GM13976 (cell line): ENCODE results near the gene ADAM12.

ENCODE experiments used
- DNase-seq: peaks from one replicate; pipeline ENCODE4 v3.0.0; 2012; ENCODE audit warnings: low spot score
- CTCF ChIP-seq: IDR thresholded peaks from 2 replicates; pipeline ENCODE4 v1.5.1; 2012; ENCODE audit warnings: borderline replicate concordance, mild to moderate bottlenecking; ENCODE audit not compliant: insufficient read depth; ENCODE audit errors: extremely low read depth, missing control alignments, control extremely low read depth
- in situ Hi-C: fragments of 300-500 bp; cut with MboI; formaldehyde crosslinking; loops from one replicate; pipeline ENCODE4 v1.12.0; 2022; ENCODE audit warnings: low sequenced_read_pairs, mixed read lengths, inconsistent platforms; ENCODE audit not compliant: unreplicated experiment

The ADAM12 gene

GRCh38 chr10:126209451-126209850, 178.8 kb downstream of the ADAM12 start:
- no peak for TF ChIP-seq CTCF
- in situ Hi-C loops, result no loop called here
- DNase-seq, result no peak

DNA sequence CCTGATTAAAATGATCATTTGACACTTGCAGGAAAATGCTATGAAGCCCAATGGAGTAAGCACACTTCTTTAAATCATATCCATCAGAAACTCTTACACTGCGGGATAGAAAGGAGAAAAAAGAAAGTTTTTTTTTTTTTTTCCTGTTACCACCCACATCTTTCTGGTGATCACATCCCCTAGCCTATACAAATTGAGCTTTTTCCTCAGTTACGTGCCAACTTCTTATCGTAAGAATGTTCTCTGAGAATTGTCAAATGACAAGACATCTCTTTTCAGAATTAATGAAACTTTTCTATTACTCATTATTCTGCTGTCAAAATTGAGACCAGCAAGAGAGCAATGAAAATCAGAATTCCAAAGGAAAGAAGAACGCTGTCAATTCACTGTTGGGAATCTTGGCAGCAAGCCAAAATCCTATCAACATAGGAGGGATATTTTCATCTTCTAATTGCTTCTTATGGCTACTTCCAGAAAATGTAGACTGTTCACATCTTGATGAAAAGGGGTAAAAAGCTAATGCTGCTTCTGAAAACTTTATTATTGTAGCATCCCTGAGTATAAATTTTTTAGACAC, 179.5 kb downstream of the ADAM12 start:
- in situ Hi-C loops, result no loop called here
- no peak for DNase-seq
- TF ChIP-seq CTCF, result no peak

- in situ Hi-C loops, result no loop called here
- TF ChIP-seq CTCF, result no peak
- no peak for DNase-seq
These were observed 180.4 kb downstream of the ADAM12 start for GRCh38 chr10:126207851-126208250.

- in situ Hi-C loops, result no loop called here
- TF ChIP-seq CTCF, result no peak
- no peak for DNase-seq
These were observed 180.9 kb downstream of the ADAM12 start for GRCh38 chr10:126207313-126207771.

- no peak for DNase-seq
- TF ChIP-seq CTCF, result no peak
- in situ Hi-C loops, result no loop called here
These were observed 182.6 kb downstream of the ADAM12 start for GRCh38 chr10:126205486-126206205.

- TF ChIP-seq CTCF, result no peak
- DNase-seq, result no peak
- in situ Hi-C loops, result no loop called here
These were observed 184.0 kb downstream of the ADAM12 start for GRCh38 chr10:126204320-126204719.

GRCh38 chr10:126203746-126204145, 184.5 kb downstream of the ADAM12 start:
- no peak for TF ChIP-seq CTCF
- no peak for DNase-seq
- in situ Hi-C loops, result no loop called here
